OCI-LY7 (cell line): ENCODE measurements around the gene TMPRSS9. TPM values are rescaled to one million over a fixed set of nuclear protein-coding genes. Genes with fewer than 3 reads are reported as not detected.

ENCODE experiments used
- BruUV-seq: library from RNA; stranded (reverse); fragments of 400-500 nt; replicated peaks from 2 replicates; lab custom pipeline; 2021; lab: Mats Ljungman, UMichigan
- CTCF ChIA-PET: fragments of 300-600 bp; sonication (Branson Sonifier 250); formaldehyde crosslinking; loops from one replicate; lab custom pipeline; 2022; ENCODE audit warnings: antibody characterized with exemption; ENCODE audit not compliant: unreplicated experiment; lab: Charles Lee
- POLR2A ChIA-PET: fragments of 300-600 bp; sonication (Branson Sonifier 250); formaldehyde crosslinking; loops from one replicate; lab custom pipeline; 2022; ENCODE audit warnings: antibody characterized with exemption; lab: Charles Lee
- DNase-seq: peaks from one replicate; pipeline ENCODE4 v3.0.0-alpha.2; 2015; ENCODE audit warnings: low spot score
- H2AFZ ChIP-seq: fragments of 200-600 bp; sonication (generic), shearing (Covaris generic); 2 replicates; pipeline ENCODE4 v1.6.1; 2014; ENCODE audit warnings: mild to moderate bottlenecking, antibody characterized with exemption, low read length, moderate library complexity
- H3K27ac ChIP-seq: fragments of 200-600 bp; sonication (generic); 2 replicates; pipeline ENCODE4 v1.5.1; 2014; ENCODE audit warnings: mixed run types, low read depth, mild to moderate bottlenecking, moderate library complexity, low read length, inconsistent platforms; ENCODE audit not compliant: poor library complexity, severe bottlenecking
- H3K36me3 ChIP-seq: fragments of 200-600 bp; sonication (generic); 2 replicates; pipeline ENCODE4 v1.6.1; 2014; ENCODE audit warnings: mild to moderate bottlenecking, antibody characterized with exemption, low read length, moderate library complexity, mixed read lengths; ENCODE audit not compliant: insufficient read depth
- H3K4me1 ChIP-seq: fragments of 200-600 bp; sonication (generic); 2 replicates; pipeline ENCODE4 v1.5.1; 2014; ENCODE audit warnings: mild to moderate bottlenecking, low read length; ENCODE audit not compliant: insufficient read depth, poor library complexity, severe bottlenecking
- H3K4me2 ChIP-seq: fragments of 200-600 bp; sonication (generic); 2 replicates; pipeline ENCODE4 v1.6.1; 2014; ENCODE audit warnings: mild to moderate bottlenecking, low read length
- H3K4me3 ChIP-seq: fragments of 200-600 bp; sonication (generic); 2 replicates; pipeline ENCODE4 v1.5.1; 2014; ENCODE audit warnings: mild to moderate bottlenecking, low read depth, low read length; ENCODE audit not compliant: poor library complexity, severe bottlenecking
- H3K79me2 ChIP-seq: fragments of 200-600 bp; sonication (generic); 2 replicates; pipeline ENCODE4 v1.6.1; 2016; ENCODE audit warnings: low read depth, mild to moderate bottlenecking, low read length, moderate library complexity, mixed read lengths; ENCODE audit not compliant: insufficient read depth
- H3K9me2 ChIP-seq: fragments of 200-600 bp; sonication (generic); 2 replicates; pipeline ENCODE4 v1.6.1; 2016; ENCODE audit warnings: mild to moderate bottlenecking, low read length, mixed read lengths; ENCODE audit not compliant: insufficient read depth
- H3K9me3 ChIP-seq: fragments of 200-600 bp; sonication (generic); 2 replicates; pipeline ENCODE4 v1.6.1; 2014; ENCODE audit warnings: mild to moderate bottlenecking, mixed run types, low read length, mixed read lengths
- H4K20me1 ChIP-seq: fragments of 200-600 bp; sonication (generic); 2 replicates; pipeline ENCODE4 v1.6.1; 2014; ENCODE audit warnings: mild to moderate bottlenecking, antibody characterized with exemption, low read length, moderate library complexity, mixed read lengths; ENCODE audit not compliant: insufficient read depth
- CTCF ChIP-seq: fragments of 200-600 bp; sonication (generic); conservative IDR thresholded peaks from 2 replicates; pipeline ENCODE4 v1.5.1; 2014; ENCODE audit warnings: mild to moderate bottlenecking, antibody characterized with exemption, low read length, moderate library complexity, mixed read lengths
- EZH2phosphoT487 ChIP-seq: fragments of 200-600 bp; sonication (generic); IDR thresholded peaks from 2 replicates; pipeline ENCODE4 v1.6.1; 2018; ENCODE audit warnings: low read depth, borderline replicate concordance, mild to moderate bottlenecking, mixed run types, antibody characterized with exemption, low read length, moderate library complexity, mixed read lengths
- intact Hi-C: fragments of 100-400 bp; cut with micrococcal nuclease; formaldehyde crosslinking; loops from one replicate; pipeline ENCODE4 v1.10.0; 2022; ENCODE audit not compliant: unreplicated experiment
- total RNA-seq, 2 experiments: library from RNA; depleted of rRNA in 1 of 2; stranded (reverse); fragments of >200 nt in 1 of 2; shearing (Covaris generic) in 1 of 2; gene quantifications; 2 replicates each; pipeline ENCODE4 v1.2.3, GENCODE V29; 2014 to 2022

Gene TMPRSS9
- total RNA-seq, 2 experiments from 2014 or later, result 0.44 TPM; not detected in 1

- no TSS peak for BruUV-seq
- H2AFZ ChIP-seq, result peak overlapping the region; percentile 12; the same call in 1 of the 2 replicates
- peak; percentile 95 for DNase-seq
- H3K9me3 ChIP-seq, result peaks cover 5% of the 10 kb centered on the region; the same call in 1 of the 2 replicates
- H3K4me3 ChIP-seq, result peak overlapping the region; percentile 55
- H3K27ac ChIP-seq, result peak overlapping the region; percentile 94
- H3K79me2 ChIP-seq, result peaks cover 64% of the 10 kb centered on the region
- intact Hi-C loops, result loop anchor here (1.0 to 5.0 kb wide), 2 partner anchors 96 to 295 kb away; partner anchors contain the start of genes PLEKHJ1 and SF3A2
- ChIA-PET POLR2A (no interaction called here), CTCF (interaction anchor here (0.5 kb wide), 1 partner anchor 35 kb away, joined by 4 read pairs; no protein-coding TSS in a partner anchor)
- H3K9me2 ChIP-seq, result no peaks in the 10 kb centered on the region
- H4K20me1 ChIP-seq, result no peaks in the 10 kb centered on the region; the same call in 1 of the 2 replicates
- peaks cover 50% of the 10 kb centered on the region for H3K4me1 ChIP-seq
- TF ChIP-seq CTCF, result no peak
- TF ChIP-seq EZH2phosphoT487, result no peak
- peak overlapping the region; percentile 95 for H3K4me2 ChIP-seq
- peaks cover 29% of the 10 kb centered on the region for H3K36me3 ChIP-seq
Observed at GRCh38 chr19:2332341-2333026, 27.6 kb upstream of the TMPRSS9 start.

GRCh38 chr19:2333027-2333806 lies 26.8 kb upstream of the TMPRSS9 start:
- intact Hi-C loops, result loop anchor here (5.0 kb wide), 1 partner anchor 294 kb away; no protein-coding TSS in a partner anchor
- Histone ChIP-seq H3K79me2 (peaks cover 56% of the 10 kb centered on the region), H3K4me1 (peaks cover 49% of the 10 kb centered on the region), H3K4me2 (peak overlapping the region; percentile 95), H4K20me1 (no peaks in the 10 kb centered on the region), H3K27ac (peak overlapping the region; percentile 94), H2AFZ (no peak overlapping the region), H3K36me3 (peaks cover 29% of the 10 kb centered on the region), H3K9me2 (no peaks in the 10 kb centered on the region), H3K9me3 (peaks cover 5% of the 10 kb centered on the region; the same call in 1 of the 2 replicates), H3K4me3 (peak overlapping the region; percentile 24)
- CTCF ChIA-PET, result no interaction called here
- DNase-seq, result peak; percentile 79
- BruUV-seq, result no TSS peak
- POLR2A ChIA-PET, result interaction anchor here (0.6 kb wide), 1 partner anchor 156 kb away, joined by 3 read pairs; no protein-coding TSS in a partner anchor
- TF ChIP-seq CTCF (no peak), EZH2phosphoT487 (no peak)
